HG02938 (cell line): ENCODE data around the gene KCNMB4.

Experiments used
- ATAC-seq: cut with Tn5 transposase; IDR thresholded peaks from one replicate; pipeline ENCODE4 v1.9.1; 2021; ENCODE audit warnings: mild to moderate bottlenecking, moderate library complexity; ENCODE audit not compliant: unreplicated experiment

Gene KCNMB4

DNA sequence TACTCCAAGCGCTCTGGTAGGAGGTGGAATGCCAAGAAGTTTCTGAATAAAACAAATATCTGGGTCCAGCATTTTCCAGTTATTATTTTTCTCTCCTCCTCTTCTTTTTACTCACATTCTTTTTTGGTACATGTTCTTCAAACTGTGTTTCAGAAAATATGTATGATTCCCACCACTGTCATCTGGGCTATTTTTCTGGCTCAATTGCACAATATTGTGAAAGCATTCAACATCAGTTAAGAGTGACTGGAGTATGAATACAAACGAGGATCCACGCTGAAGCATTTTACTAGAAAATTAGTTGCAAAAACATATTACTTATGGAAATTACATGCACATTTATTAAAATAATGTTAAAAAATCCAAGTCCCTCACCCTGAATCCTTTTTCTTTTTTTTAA, 61.5 kb downstream of the KCNMB4 start:
- no peak for ATAC-seq

DNA sequence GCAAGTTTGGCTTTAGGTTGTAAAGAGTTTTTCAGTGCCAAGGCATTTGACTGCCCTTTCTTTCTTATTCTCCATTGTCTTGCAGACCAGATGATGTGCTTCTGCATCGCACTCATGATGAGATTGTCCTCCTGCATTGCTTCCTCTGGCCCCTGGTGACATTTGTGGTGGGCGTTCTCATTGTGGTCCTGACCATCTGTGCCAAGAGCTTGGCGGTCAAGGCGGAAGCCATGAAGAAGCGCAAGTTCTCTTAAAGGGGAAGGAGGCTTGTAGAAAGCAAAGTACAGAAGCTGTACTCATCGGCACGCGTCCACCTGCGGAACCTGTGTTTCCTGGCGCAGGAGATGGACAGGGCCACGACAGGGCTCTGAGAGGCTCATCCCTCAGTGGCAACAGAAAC, 64.3 kb downstream of the KCNMB4 start:
- no peak for ATAC-seq

DNA sequence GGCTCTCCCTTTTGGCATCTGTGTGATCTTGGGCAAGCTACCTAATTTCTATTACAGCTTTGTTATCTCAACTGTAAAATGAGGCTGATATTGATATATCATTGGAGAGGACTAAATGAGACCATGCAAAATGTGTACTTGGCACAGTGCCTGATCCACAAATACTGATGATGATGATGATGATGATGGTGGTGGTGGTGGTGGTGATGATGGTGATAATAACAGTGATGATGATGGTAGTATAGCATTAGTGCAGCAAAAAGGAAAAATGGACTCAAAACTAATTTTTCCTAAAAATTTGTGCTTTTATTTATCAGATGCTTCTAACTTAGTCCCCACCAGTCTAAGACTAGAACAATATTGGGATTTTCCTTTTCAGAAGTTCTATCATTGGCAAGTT, 70.7 kb downstream of the KCNMB4 start:
- ATAC-seq, result no peak

DNA sequence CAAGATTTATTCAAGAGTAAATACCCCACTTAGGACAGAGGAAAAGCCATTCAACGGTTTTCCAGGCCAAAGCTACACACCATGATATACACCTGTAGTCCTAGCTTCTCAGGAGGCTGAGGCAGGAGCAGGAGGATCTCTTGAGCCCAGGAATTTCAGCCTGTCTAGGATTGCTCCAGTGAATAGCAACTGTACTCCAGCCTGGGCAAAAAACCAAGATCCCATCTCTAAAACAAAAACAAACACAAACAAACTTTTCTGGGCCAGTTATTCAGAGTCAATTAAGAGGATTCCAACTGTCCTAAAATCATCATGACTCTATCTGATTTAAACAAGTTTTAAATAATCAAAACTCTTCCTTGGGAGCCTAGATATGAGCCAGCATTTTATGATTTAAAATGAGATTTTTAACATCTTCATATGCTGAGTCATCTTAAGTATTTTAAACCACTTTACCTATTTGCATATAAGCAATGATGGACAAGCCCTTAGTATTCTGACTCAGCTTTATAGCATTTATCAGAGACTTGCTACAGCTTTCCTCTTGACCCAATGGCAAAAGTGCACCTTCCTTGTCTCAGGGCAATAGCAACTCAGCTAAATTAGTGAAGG, 77.1 kb downstream of the KCNMB4 start:
- no peak for ATAC-seq

DNA sequence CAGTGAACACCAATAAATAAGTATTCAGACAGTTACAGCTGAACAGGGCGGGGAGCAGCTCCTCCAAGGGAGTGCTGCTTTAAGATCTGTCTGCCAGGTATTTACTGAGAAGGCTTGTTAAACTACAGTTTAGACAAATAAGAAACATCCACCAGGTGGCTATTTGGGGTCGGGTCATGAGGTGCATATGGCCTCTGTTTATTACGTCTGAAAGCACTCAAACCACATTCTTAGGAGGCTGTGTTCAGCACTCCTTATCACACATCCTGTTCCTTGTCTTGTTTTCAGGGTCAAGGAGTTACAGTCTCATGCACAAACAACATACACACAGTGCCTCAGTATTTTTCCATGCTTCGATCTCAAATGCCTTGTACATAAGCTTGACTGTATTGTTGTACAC, 78.8 kb downstream of the KCNMB4 start:
- ATAC-seq, result no peak

DNA sequence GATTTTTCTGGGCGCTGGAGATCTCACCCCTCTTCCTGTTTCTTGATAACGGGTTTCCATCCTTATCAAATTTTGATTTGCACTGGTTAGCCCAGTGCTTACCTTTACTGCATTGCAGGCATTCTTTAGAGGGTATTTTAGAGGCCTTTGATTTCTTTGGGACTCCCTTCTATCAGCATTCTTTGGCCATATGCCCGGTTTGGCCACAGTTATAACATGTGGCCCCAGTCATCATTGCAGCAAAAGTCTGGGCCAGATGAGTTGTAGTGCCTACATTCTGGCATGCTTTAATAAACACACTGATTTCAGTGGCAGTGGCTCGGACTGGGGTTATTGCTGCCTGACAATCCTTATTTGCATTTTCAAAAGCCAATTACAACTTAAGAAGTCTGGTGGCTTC, 82.3 kb downstream of the KCNMB4 start:
- ATAC-seq, result no peak

DNA sequence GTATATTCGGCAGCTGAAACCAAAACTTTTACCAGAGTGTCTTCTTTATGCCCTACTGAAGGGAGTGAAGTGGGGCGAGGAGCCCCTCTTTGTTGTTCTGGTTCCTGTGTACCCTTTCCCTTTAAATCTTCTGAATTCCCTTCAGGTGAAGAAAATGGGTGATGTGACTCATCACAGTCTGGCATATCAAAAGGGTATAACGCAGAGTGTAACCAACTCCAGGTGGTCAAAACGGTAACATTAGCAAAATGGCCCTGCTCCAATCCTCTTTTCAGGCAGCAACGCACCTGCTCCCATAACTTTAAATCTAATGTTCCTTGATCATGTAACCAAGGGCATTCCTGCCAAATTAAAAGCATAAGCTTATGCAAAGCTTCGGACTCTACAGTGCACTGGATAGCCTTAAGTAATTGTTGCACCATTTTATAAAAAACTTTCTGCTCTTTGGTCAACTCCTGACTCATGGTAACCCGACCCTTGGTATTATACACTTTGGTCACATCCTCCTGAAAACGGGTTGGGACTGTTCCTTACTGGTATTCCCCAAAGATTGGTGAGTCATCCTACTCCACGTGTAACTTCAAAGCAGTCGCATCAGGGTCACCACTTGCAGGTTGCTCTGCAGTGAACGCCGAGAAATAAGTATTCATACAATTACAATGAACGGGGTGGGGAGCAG, 83.1 kb downstream of the KCNMB4 start:
- ATAC-seq, result no peak

DNA sequence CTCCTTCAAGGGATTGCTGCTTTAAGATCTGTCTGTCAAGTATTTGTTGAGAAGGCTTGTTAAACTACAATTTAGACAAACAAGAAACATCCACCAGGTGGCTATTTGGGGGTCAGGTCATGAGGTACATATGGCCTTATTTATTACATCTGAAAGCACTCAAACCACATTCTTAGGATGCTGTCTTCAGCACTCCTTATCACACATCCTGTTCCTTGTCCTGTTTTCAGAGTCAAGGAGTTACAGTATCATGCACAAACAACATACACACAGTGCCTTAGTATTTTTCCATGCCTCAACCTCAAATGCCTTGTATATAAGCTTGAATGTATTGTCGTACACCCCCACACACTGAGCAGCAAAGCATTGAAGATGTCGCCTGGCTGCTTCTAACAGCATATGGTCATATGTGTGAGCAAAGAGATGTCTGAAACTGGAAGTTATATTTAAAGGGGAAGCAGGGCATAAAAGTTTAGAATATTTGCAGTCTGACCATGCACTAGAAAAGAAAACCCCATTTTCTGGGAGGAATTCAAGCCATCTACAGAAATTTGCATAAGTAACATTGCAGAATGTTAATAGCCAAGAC, 83.8 kb downstream of the KCNMB4 start:
- ATAC-seq, result no peak

DNA sequence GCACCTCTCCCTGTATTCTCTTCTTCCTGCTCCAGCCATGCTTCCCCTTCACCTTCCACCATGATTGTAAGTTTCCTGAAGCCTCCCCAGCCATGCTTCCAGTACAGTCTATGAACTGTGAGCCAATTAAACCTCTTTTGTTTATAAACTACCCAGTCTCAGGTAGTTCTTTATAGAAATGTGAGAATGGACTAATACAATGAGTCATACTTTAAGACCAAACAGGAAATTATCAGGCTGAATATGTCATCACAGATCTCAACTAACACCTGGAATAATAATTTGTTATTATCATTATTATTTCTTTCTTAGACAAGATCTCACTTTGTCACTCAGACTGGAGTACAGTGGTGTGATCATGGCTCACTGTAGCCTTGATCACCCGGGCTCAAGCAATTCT, 85.4 kb downstream of the KCNMB4 start:
- ATAC-seq, result no peak

DNA sequence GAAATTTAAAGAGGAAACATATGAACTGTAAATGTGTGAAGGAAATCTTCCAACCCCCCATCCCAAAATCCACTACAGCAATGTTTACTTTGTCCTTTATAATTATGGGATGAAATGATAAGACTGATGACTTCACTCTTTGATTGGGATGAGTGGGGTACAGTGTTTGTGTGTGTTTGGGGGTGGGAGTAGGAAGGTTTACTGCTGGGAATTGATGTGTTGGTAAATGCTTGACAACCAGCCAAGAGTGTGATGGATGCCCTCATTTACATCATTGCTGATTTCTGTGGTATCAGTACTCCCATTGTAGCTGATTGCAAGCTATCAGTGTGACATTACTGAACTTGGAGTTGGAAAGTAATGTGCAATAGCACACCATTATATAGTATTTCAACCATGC, 90.9 kb downstream of the KCNMB4 start:
- ATAC-seq, result no peak

DNA sequence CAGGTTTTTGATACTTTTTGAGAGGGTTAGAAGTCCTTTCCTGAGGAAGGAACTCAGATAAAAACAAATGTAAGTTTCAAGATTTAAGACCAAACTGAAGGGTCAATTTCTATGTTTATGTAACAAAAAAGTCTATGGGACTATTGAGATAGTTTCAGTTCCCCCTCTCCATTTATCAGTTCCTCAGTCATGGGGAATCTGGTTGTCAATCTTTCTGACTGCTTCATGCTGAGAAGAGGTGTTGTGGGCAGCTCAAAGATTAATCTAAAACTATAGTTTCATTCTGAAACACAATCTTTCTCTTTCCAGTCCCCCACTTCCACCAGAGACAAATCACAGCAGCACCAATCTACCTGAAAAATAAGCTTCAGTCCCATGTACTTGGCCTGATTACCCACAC, 93.7 kb downstream of the KCNMB4 start:
- peak; percentile 96 for ATAC-seq

DNA sequence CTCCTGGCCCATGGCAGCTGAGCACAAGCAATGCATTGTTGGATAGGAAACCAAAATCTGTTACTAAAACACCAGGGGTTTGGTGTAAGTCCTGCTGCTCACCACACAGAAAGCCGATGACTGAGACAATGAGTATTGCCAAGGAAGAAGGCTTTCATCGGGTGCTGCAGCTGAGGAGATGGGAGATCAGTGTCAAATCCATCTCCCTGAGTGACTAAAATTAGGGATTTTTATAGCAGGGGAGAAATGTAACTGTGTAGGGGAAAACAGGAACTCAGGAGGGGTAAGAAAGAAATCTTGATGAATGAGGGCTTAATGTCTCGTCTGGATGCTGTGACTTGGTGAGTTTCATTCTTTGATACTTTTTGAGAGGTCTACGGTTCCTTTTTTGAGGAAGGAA, 97.9 kb downstream of the KCNMB4 start:
- no peak for ATAC-seq

DNA sequence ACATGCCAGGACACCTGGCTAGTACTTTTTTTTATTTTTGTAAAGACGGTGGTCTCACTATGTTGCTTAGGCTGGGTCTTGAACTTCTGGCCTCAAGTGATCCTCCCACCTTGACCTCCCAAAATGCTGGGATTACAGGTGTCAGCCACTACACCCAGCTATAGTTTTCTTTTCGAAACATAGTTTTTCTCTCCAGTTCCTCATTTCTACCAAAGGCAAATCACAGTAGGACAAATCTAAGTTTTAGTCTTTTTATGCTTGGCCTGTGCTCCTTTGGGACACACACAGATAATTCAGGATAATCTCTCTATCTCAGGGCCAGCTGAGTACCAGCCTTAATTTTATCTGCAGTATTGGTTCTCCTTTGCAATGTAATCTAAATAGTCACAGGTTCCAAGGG, 100.7 kb downstream of the KCNMB4 start:
- no peak for ATAC-seq

DNA sequence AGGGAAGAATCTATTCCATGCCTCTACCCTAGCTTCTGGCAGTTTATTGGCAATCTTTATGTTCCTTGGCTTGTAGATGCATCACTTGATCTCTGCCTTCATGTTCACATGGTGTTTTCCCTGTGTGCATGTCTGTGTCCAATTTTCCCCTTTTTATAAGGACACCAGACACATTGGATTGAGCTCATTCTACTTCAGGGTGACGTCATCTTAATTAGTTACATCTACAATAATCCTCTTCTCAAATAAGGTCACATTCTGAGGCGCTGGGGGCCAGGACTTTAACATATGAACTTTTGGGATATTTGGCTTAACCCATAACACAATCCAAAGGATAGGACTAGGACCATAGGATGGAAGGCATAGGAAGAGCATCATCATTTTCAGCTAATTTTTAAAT, 101.4 kb downstream of the KCNMB4 start:
- no peak for ATAC-seq

DNA sequence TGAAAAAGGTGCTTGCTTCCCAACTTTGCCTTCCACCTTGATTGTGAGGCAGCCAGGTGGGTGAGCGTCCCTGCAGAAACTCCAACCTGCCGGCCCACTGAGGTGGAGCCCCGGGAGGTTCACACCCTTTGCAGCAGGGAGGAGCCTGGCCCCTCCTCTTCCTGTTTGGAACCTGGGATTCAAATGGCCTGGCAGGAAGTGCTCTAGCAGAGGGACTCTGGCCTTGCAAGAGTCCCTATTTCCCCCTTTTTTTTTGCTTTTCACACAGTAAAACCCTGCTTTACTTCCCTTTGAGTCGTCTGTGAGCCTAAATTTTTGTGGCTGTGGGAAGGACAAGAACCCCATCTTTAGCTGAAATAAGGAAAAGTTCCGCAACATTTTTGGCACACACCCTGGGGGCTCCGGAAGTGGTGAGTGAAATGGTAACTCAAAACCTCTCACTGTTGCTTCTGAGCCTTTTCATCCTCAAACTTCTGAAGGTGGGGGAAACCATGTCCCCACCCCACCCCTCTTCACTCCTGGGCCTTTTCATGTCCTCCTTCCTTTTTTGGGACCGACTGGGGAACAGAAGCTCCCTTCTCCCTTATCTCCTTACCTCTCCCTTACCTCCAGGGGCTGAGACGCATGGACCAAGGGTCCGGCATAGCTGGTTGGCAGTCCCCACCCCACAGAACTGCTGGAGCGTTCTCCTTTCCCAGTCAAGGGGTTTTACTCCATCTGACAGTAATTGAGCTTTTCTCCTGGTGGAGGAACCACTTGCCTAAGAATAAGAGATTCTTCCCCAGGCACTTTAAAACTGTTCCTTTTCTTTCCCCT, 102.0 kb downstream of the KCNMB4 start:
- ATAC-seq, result no peak

DNA sequence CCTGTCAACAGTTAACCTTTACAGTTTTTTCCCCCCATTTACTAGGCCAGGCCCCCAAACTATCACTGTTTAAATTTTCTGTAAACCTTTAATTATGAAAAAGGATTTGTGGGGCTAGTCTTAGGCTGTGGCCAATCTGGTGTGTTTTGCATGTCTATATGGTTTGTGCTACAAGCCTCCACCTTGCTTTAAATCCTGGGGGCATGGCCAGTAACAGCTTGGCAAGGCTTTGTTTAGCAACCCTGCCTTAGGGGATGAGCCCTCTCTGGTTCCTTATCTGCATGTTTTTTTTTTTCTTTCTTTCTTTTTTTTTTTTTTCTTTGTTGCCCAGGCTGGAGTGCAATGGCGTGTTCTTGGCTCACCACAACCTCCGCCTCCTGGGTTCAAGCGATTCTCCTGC, 102.7 kb downstream of the KCNMB4 start:
- no peak for ATAC-seq

DNA sequence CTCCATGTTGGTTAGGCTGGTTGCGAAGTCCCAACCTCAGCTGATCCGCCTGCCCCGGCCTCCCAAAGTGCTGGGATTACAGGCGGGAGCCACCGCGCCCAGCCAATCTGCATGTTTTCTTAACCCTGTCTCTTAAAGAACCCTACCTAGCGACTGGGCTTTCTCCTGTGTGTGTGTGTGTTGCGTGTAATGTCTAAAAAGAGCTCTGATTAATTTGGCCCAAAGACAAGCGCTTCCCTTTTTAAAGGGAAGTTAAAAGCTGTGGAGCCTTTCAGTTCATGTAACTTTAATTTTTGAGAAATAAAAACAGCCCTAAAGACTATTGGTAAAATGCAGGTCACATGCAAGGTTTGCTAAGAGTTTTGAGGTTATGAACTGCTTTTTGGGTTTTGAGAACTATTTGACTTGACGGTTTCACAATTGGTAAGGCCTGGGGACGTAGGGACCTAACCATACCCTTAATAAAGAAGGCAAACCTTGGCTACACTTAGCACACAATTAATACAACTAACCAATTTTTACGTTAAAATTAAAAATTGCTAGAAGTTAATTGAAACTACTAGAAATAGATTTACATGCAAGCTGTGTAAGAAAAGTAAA, 103.2 kb downstream of the KCNMB4 start:
- no peak for ATAC-seq

DNA sequence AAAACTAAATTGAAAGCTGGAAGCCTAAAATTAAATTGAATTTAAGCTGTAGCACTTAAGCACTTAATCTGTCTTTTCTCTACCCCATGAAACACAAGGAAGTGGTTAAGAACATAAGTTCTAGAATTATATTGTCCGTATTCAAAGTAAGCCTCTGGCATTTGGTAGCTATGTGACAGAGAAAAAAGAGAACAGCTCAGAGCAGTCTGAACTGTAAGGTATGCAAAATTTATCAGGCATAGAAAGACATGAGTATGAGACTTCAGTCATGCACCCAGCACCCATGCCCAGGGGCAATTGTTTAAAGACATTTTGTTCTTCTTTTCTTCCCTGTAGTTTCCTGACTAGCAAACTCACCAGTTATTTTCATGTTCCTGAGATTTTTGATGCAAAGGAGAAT, 116.7 kb downstream of the KCNMB4 start:
- ATAC-seq, result no peak
